Activated naive CD4-positive, alpha-beta T cell treated with anti-CD3 and anti-CD28 coated beads for 36 hours (primary cell): ENCODE results near the gene MYO5A. TPM values are rescaled to one million over a fixed set of nuclear protein-coding genes. Genes with fewer than 3 reads are reported as not detected.
"Not testable (repeated sequence)": the region's sequence is repeated elsewhere in the genome, so short reads cannot be mapped to it uniquely, and the experiment has no call there.

Experiments
- CTCF ChIA-PET: fragments of 350-600 bp; sonication (Branson Sonifier 250); formaldehyde crosslinking; loops from one replicate; lab custom pipeline; 2021; ENCODE audit warnings: antibody characterized with exemption; lab: Charles Lee
- DNase-seq: peaks from one replicate; pipeline ENCODE4 v3.0.0-alpha.2; 2020
- H3K27ac Mint-ChIP-seq: one replicate; pipeline ENCODE4 v1.8.0; 2021; ENCODE audit warnings: mild to moderate bottlenecking, mixed read lengths
- H3K27me3 Mint-ChIP-seq: one replicate; pipeline ENCODE4 v1.8.0; 2021; ENCODE audit warnings: low read depth, mixed read lengths
- H3K36me3 Mint-ChIP-seq: one replicate; pipeline ENCODE4 v1.8.0; 2021; ENCODE audit warnings: low read depth, mixed read lengths
- H3K4me1 Mint-ChIP-seq: one replicate; pipeline ENCODE4 v1.8.0; 2021; ENCODE audit warnings: low read depth, mixed read lengths
- H3K4me3 Mint-ChIP-seq: one replicate; pipeline ENCODE4 v1.8.0; 2021; ENCODE audit warnings: mild to moderate bottlenecking, moderate library complexity, mixed read lengths
- H3K9me3 Mint-ChIP-seq: one replicate; pipeline ENCODE4 v1.8.0; 2021; ENCODE audit warnings: mixed read lengths
- intact Hi-C: fragments of 100-400 bp; cut with micrococcal nuclease; formaldehyde crosslinking; loops from one replicate; pipeline ENCODE4 v1.15.1; 2023
- total RNA-seq, 2 experiments: library from RNA; stranded (reverse); gene quantifications; one replicate each; pipeline ENCODE4 v1.2.3, GENCODE V29; 2021

MYO5A gene
- total RNA-seq, 2 experiments from 2014 or later: 13.2 to 13.7 TPM

- Mint-ChIP-seq H3K4me3 (no peak overlapping the region), H3K27ac (no peak overlapping the region), H3K36me3 (peaks cover 7% of the 10 kb centered on the region), H3K9me3 (peaks cover 7% of the 10 kb centered on the region), H3K27me3 (no peaks in the 10 kb centered on the region), H3K4me1 (peaks cover 31% of the 10 kb centered on the region)
- no peak for DNase-seq
- CTCF ChIA-PET: interaction anchor here (0.7 to 1.7 kb wide), 4 partner anchors 14 to 211 kb away, joined by 3 to 7 read pairs (median 4); no protein-coding TSS in a partner anchor
- intact Hi-C loops: no loop called here
Measured at GRCh38 chr15:52466716-52467115, 62.0 kb downstream of the MYO5A start.

DNA sequence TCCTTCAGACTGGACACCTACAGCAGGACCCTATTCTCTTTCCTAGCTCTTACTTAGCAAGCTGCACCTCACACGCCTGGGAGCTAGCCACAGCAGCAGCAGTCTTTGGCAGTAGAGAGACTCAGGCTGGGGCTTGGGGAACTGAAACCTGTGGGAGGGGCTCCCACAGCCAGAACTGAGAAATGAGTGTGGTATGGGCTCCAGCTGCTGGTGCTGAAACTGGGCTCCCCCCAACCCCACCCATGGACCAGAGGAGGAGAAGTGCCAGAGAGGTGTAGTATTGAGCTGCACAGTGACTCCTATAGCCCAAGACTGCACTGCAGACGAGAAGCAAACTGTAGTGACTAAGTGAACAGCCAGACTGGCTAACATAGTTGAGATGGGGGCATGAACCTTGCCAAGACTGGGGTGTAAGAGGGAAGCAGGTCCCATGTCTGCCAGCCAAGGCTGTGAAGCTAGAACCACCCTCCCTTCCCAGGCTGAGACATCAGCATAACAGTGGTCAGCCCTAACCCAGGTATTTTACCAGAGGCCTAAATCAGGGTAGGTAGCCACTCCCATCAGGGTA, 62.5 kb downstream of the MYO5A start:
- CTCF ChIA-PET: interaction anchor here (1.7 kb wide), 1 partner anchor 30 kb away, joined by 6 read pairs; no protein-coding TSS in a partner anchor
- Mint-ChIP-seq H3K27ac (no peak overlapping the region), H3K27me3 (no peaks in the 10 kb centered on the region), H3K4me1 (peaks cover 31% of the 10 kb centered on the region), H3K4me3 (no peak overlapping the region), H3K9me3 (peaks cover 7% of the 10 kb centered on the region), H3K36me3 (peaks cover 7% of the 10 kb centered on the region)
- DNase-seq: peak; percentile 48
- intact Hi-C loops: no loop called here

- peak overlapping the region; percentile 43 for H3K27ac Mint-ChIP-seq
- H3K4me1 Mint-ChIP-seq: peaks cover 31% of the 10 kb centered on the region
- no peak overlapping the region for H3K4me3 Mint-ChIP-seq
- intact Hi-C loops: loop anchor here (1.0 to 5.0 kb wide), 3 partner anchors 64 to 268 kb away; partner anchors contain the start of gene MYO5A
- CTCF ChIA-PET: interaction anchor here (0.6 to 2.3 kb wide), 2 partner anchors 16 to 95 kb away, joined by 3 to 11 read pairs; no protein-coding TSS in a partner anchor
- H3K36me3 Mint-ChIP-seq: peaks cover 9% of the 10 kb centered on the region
- H3K27me3 Mint-ChIP-seq: no peaks in the 10 kb centered on the region
- peak; percentile 20 for DNase-seq
- peaks cover 7% of the 10 kb centered on the region for H3K9me3 Mint-ChIP-seq
Measured at GRCh38 chr15:52464478-52464877, 64.2 kb downstream of the MYO5A start.

DNA sequence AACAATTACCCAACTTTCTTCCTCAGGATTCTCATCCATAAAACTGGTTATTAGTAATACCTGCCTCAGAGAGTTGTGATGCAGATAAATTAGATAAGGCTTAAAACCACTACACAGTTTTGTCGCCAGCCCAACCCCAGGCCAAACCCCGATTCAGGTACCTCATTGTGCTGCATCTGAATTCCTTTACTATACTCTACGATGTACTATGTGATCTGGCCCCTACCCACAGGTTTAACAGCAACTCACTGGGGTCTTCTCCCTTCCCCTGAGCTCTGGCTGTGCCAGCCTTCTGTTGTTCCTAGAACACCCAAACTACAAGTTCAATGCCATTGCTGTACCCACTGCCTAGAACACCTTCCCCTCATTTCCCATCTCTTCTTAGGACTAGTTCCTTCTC, 64.6 kb downstream of the MYO5A start:
- H3K27ac Mint-ChIP-seq: peak overlapping the region; percentile 28
- no peaks in the 10 kb centered on the region for H3K27me3 Mint-ChIP-seq
- H3K9me3 Mint-ChIP-seq: peaks cover 7% of the 10 kb centered on the region
- intact Hi-C loops: loop anchor here (1.0 to 5.0 kb wide), 3 partner anchors 65 to 268 kb away; partner anchors contain the start of gene MYO5A
- peaks cover 31% of the 10 kb centered on the region for H3K4me1 Mint-ChIP-seq
- CTCF ChIA-PET: interaction anchor here (0.6 to 2.3 kb wide), 4 partner anchors 17 to 335 kb away, joined by 3 to 11 read pairs (median 3); no protein-coding TSS in a partner anchor
- peaks cover 14% of the 10 kb centered on the region for H3K36me3 Mint-ChIP-seq
- H3K4me3 Mint-ChIP-seq: no peak overlapping the region
- DNase-seq: no peak

DNA sequence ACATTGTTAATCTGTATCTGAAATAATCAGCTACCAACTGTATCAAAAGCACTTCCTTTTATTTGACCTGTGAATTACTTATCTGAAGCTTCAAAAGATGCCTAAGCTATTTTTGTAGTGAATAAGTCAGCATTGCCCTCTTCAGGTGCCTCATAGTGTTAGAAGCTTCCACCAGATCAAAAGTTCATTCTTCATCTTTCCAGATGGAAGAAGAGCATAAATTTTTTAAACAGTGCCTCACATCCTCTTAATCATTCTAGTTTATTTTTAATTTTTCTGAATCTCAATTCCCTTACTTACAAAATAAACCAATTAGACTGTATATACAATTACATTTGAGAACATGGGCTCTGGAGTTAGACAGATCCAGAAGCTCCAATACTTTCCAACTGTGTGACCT, 65.0 kb downstream of the MYO5A start:
- peaks cover 7% of the 10 kb centered on the region for H3K9me3 Mint-ChIP-seq
- H3K4me3 Mint-ChIP-seq: no peak overlapping the region
- peaks cover 31% of the 10 kb centered on the region for H3K4me1 Mint-ChIP-seq
- DNase-seq: no peak
- peaks cover 14% of the 10 kb centered on the region for H3K36me3 Mint-ChIP-seq
- CTCF ChIA-PET: interaction anchor here (0.6 to 2.3 kb wide), 4 partner anchors 17 to 335 kb away, joined by 3 to 11 read pairs (median 3); no protein-coding TSS in a partner anchor
- no peak overlapping the region for H3K27ac Mint-ChIP-seq
- H3K27me3 Mint-ChIP-seq: no peaks in the 10 kb centered on the region
- intact Hi-C loops: loop anchor here (1.0 to 5.0 kb wide), 4 partner anchors 65 to 269 kb away; partner anchors contain the start of gene MYO5A

DNA sequence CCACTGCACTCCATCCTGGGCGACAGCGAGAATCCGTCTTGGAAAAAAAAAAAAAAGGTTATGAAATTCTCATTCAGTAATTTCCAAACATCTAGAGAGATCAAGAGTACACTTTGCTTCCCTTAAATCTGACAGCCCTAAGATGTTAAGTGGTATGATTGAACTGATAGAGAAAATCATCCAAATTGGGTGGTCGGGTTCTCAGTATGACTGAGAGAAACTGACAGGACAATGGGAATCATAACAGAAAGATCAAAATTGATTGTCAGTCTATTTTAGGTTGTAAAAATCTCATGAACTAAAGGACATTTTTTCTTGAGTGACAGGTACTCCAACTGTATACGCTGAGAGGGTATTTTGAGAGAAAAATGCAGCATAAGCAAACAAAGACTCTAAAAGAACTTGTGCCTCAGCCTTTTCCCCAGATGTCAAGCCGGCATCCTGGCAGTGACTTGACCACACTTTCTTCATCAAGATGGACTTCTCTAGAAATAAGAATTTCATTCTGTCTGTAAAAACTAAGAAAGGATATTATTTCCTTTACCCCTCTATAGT, 65.8 kb downstream of the MYO5A start:
- CTCF ChIA-PET: interaction anchor here (1.1 kb wide), 1 partner anchor 130 kb away, joined by 3 read pairs; no protein-coding TSS in a partner anchor
- no peak for DNase-seq
- no peak overlapping the region for H3K27ac Mint-ChIP-seq
- H3K36me3 Mint-ChIP-seq: peaks cover 14% of the 10 kb centered on the region
- H3K4me1 Mint-ChIP-seq: peaks cover 31% of the 10 kb centered on the region
- H3K27me3 Mint-ChIP-seq: no peaks in the 10 kb centered on the region
- H3K9me3 Mint-ChIP-seq: peaks cover 7% of the 10 kb centered on the region
- intact Hi-C loops: loop anchor here (1.0 to 5.0 kb wide), 2 partner anchors 132 to 269 kb away; no protein-coding TSS in a partner anchor
- no peak overlapping the region for H3K4me3 Mint-ChIP-seq

DNA sequence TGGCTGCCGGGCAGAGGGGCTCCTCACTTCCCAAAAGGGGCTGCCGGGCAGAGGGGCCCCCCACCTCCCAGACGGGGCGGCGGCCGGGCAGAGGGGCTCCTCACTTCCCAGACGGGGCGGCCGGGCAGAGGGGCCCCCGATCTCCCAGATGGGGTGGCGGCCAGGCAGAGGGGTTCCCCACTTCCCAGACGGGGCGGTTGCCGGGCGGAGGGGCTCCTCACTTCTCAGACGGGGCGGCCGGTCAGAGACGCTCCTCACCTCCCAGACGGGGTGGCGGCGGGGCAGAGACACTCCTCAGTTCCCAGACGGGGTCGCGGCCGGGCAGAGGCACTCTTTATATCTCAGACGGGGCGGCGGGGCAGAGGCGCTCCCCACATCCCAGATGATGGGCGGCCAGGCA, 69.0 kb downstream of the MYO5A start:
- H3K36me3 Mint-ChIP-seq: peaks cover 17% of the 10 kb centered on the region
- H3K27me3 Mint-ChIP-seq, DNase-seq, H3K27ac Mint-ChIP-seq, CTCF ChIA-PET, H3K4me3 Mint-ChIP-seq: not testable (repeated sequence)
- H3K9me3 Mint-ChIP-seq: peaks cover 11% of the 10 kb centered on the region
- intact Hi-C loops: loop anchor here (5.0 kb wide), 1 partner anchor 273 kb away; no protein-coding TSS in a partner anchor
- H3K4me1 Mint-ChIP-seq: peaks cover 18% of the 10 kb centered on the region

DNA sequence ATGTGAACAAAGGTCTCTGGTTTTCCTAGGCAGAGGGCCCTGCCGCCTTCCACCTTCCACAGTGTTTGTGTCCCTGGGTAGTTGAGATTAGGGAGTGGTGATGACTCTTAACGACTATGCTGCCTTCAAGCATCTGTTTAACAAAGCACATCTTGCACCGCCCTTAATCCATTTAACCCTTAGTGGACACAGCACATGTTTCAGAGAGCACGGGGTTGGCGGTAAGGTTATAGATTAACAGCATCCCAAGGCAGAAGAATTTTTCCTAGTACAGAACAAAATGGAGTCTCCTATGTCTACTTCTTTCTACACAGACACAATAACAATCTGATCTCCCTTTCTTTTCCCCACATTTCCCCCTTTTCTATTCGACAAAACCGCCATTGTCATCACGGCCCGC, 69.4 kb downstream of the MYO5A start:
- CTCF ChIA-PET, DNase-seq, H3K27ac Mint-ChIP-seq, H3K4me3 Mint-ChIP-seq, H3K27me3 Mint-ChIP-seq, intact Hi-C loops: not testable (repeated sequence)
- Mint-ChIP-seq H3K9me3 (peaks cover 12% of the 10 kb centered on the region), H3K36me3 (peaks cover 19% of the 10 kb centered on the region), H3K4me1 (peaks cover 17% of the 10 kb centered on the region)

DNA sequence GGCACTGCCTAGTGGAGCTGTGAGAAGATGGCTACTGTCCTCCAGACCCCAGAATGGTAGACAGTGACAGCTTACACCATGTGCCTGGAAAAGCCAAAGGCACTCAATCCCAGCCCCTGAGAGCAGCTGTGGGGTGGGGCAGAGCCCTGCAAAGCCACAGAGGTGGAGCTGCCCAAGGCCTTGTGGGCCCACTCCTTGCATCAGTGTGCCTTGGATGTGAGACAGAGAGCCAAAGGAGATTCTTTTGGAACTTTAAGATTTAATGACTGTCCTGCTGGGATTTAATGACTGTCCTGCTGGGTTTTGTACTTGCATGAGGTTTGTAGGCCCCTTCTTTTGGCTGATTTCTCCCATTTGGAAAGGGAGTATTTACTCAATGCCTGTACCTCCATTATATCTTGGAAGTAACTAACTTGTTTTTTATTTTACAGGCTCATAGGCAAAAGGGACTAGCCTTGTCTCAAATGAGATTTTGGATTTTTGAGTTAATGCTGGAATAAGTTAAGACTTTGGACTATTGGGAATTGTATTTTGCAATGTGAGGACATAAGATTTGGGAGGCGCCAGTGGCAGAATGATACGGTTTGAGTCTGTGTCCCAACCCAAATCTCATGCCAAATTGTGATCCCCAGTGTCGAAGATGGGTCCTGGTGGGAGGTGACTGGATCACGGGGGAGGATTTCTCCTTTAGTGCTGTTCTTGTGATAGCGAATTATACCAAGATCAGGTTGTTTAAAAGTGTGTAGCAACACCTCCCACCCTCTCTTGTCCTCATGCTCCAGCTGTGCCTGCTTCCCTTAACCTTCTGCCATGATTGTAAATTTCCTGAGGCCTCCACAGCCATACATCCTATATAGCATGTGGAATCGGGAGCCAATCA, 80.4 kb downstream of the MYO5A start:
- no peaks in the 10 kb centered on the region for H3K27me3 Mint-ChIP-seq
- H3K36me3 Mint-ChIP-seq: no peaks in the 10 kb centered on the region
- peaks cover 4% of the 10 kb centered on the region for H3K9me3 Mint-ChIP-seq

GRCh38 chr15:52445954-52446353, 82.7 kb downstream of the MYO5A start:
- intact Hi-C loops: no loop called here
- Mint-ChIP-seq H3K36me3 (no peaks in the 10 kb centered on the region), H3K4me1 (peaks cover 11% of the 10 kb centered on the region), H3K9me3 (no peaks in the 10 kb centered on the region), H3K27ac (no peak overlapping the region), H3K27me3 (no peaks in the 10 kb centered on the region), H3K4me3 (no peak overlapping the region)
- CTCF ChIA-PET: no interaction called here
- DNase-seq: no peak

More for the DNA sequence above, 80.4 kb downstream of the MYO5A start:
- CTCF ChIA-PET: no interaction called here
- H3K4me1 Mint-ChIP-seq: peaks cover 9% of the 10 kb centered on the region
- intact Hi-C loops: no loop called here
- H3K27ac Mint-ChIP-seq: no peak overlapping the region
- no peak for DNase-seq
- no peak overlapping the region for H3K4me3 Mint-ChIP-seq

DNA sequence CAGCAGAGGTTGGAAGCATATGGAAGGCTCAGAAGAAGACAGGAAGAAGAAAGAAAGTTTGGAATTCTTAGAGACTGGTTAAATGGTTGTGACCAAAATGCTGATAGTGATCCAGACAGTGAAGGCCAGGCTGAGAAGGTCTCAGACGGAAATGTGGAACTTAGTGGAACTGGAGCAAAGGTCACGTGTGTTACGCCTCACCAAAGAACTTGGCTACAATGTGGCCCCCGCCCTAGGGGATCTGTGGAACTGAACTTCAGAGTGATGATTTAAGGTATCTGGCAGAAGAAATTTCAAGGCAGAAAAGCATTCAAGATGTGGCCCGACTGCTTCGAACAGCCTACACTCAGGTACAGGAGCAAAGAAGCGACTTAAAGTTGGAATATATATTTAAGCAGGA, 83.1 kb downstream of the MYO5A start:
- CTCF ChIA-PET: no interaction called here
- H3K4me1 Mint-ChIP-seq: peaks cover 15% of the 10 kb centered on the region
- H3K36me3 Mint-ChIP-seq: no peaks in the 10 kb centered on the region
- H3K27me3 Mint-ChIP-seq: no peaks in the 10 kb centered on the region
- intact Hi-C loops: no loop called here
- no peaks in the 10 kb centered on the region for H3K9me3 Mint-ChIP-seq
- no peak for DNase-seq
- no peak overlapping the region for H3K4me3 Mint-ChIP-seq
- H3K27ac Mint-ChIP-seq: peak overlapping the region; percentile 7

DNA sequence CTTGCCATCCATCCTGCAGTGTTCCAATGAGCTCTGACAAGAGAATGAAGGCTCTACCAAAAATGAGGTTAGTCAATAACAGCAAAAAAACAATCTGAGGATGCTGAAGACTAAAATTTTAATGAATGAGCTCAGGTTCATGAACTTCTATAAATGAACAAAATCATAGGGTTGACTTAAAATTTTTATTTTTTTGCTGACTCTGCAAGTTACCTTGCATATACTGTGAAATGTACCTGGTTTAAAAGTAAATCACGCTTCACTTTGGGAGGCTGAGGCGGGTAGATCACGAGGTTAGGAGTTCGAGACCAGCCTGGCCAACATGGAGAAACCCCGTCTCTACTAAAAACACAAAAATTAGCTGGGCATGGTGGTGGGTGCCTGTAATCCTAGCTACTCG, 85.5 kb downstream of the MYO5A start:
- intact Hi-C loops: loop anchor here (5.0 kb wide), 1 partner anchor 111 kb away; no protein-coding TSS in a partner anchor
- DNase-seq, H3K9me3 Mint-ChIP-seq, H3K4me3 Mint-ChIP-seq, CTCF ChIA-PET, H3K27me3 Mint-ChIP-seq, H3K36me3 Mint-ChIP-seq, H3K27ac Mint-ChIP-seq: not testable (repeated sequence)
- peaks cover 21% of the 10 kb centered on the region for H3K4me1 Mint-ChIP-seq
